ENCODE results near the gene FNIP1.

The FNIP1 gene

GRCh38 chr5:131671409-131671808, 125.4 kb downstream of the FNIP1 start:
- TF ChIP-seq TEAD4 (IDR thresholded peaks at IDR 0.05) (no peak), RAD21 (IDR thresholded peaks at IDR 0.05; ENCODE audit: low read depth) (no peak), MAX (IDR thresholded peaks at IDR 0.05) (no peak), REST (IDR thresholded peaks at IDR 0.05; ENCODE audit: low read depth) (no peak), CEBPB (IDR thresholded peaks at IDR 0.05) (no peak), CREB1 (IDR thresholded peaks at IDR 0.05; ENCODE audit: low read depth) (no peak), YY1 (IDR thresholded peaks at IDR 0.05; ENCODE audit: low read depth) (no peak), ZBTB7A (IDR thresholded peaks at IDR 0.05; ENCODE audit: low read depth) (no peak), NFIC (IDR thresholded peaks at IDR 0.05) (no peak), EP300 (IDR thresholded peaks at IDR 0.05; ENCODE audit: borderline replicate concordance) (no peak), TCF12 (IDR thresholded peaks at IDR 0.05; ENCODE audit: low read depth) (no peak), TAF1 (IDR thresholded peaks at IDR 0.05; ENCODE audit: low read depth) (no peak), USF1 (IDR thresholded peaks at IDR 0.05) (no peak), FOXM1 (IDR thresholded peaks at IDR 0.05; ENCODE audit: borderline replicate concordance, low read depth) (no peak), EGR1 (IDR thresholded peaks at IDR 0.05) (no peak)

GRCh38 chr5:131664929-131665328, 131.9 kb downstream of the FNIP1 start:
- TF ChIP-seq YY1 (IDR thresholded peaks at IDR 0.05; ENCODE audit: low read depth): no peak
- no peak for TF ChIP-seq REST (IDR thresholded peaks at IDR 0.05; ENCODE audit: low read depth)
- no peak for TF ChIP-seq EGR1 (IDR thresholded peaks at IDR 0.05)
- no peak for TF ChIP-seq FOXM1 (IDR thresholded peaks at IDR 0.05; ENCODE audit: borderline replicate concordance, low read depth)

GRCh38 chr5:131661933-131662332, 134.9 kb downstream of the FNIP1 start:
- TF ChIP-seq FOXM1 (IDR thresholded peaks at IDR 0.05; ENCODE audit: borderline replicate concordance, low read depth) (no peak), MAX (IDR thresholded peaks at IDR 0.05) (no peak), TEAD4 (IDR thresholded peaks at IDR 0.05) (no peak)

GRCh38 chr5:131659841-131660240, 137.0 kb downstream of the FNIP1 start:
- no peak for TF ChIP-seq TAF1 (IDR thresholded peaks at IDR 0.05; ENCODE audit: low read depth)
- TF ChIP-seq MAX (IDR thresholded peaks at IDR 0.05): no peak
- TF ChIP-seq NFIC (IDR thresholded peaks at IDR 0.05): no peak

GRCh38 chr5:131659290-131659689, 137.5 kb downstream of the FNIP1 start:
- TF ChIP-seq TCF12 (IDR thresholded peaks at IDR 0.05; ENCODE audit: low read depth) (no peak), EGR1 (IDR thresholded peaks at IDR 0.05) (no peak), MAX (IDR thresholded peaks at IDR 0.05) (no peak), EP300 (IDR thresholded peaks at IDR 0.05; ENCODE audit: borderline replicate concordance) (no peak), USF1 (IDR thresholded peaks at IDR 0.05) (no peak), CEBPB (IDR thresholded peaks at IDR 0.05) (no peak), REST (IDR thresholded peaks at IDR 0.05; ENCODE audit: low read depth) (no peak)
